ENCODE measurements around the gene MIB1. TPM values are rescaled to one million over a fixed set of nuclear protein-coding genes. Genes with fewer than 3 reads are reported as not detected.
A peak's percentile ranks its signal among the peaks of the same experiment; 100 is the strongest.

MIB1 gene
- total RNA-seq, 1 donor from 2014 or later = 90.9 TPM

DNA sequence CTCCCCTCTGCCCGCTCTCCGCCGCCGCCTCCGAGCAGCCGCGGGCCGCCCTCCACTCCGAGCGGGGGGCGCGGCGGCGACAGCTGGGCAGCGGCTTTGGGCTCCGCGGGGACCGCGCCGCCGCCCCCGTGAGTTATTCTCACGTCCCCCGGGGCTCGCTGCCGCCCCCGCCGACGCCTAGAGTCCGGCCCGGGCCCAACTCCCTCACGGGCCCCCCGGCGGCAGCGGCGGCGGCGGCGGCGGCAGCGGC is 645 bp downstream of the MIB1 start:
- H3K4me3 Mint-ChIP-seq = peak overlapping the region; percentile 96
- H3K27me3 Mint-ChIP-seq (ENCODE audit: low read depth) = no peaks in the 10 kb centered on the region
- no peak for TF ChIP-seq CTCF (conservative IDR thresholded peaks at IDR 0.05)
- H3K27ac Mint-ChIP-seq (ENCODE audit: unreplicated experiment) = no peak overlapping the region
- H3K4me1 Mint-ChIP-seq = peaks cover 43% of the 10 kb centered on the region
- DNase-seq (ENCODE audit: low read depth, low spot score) = no peak
- peaks cover 8% of the 10 kb centered on the region for H3K36me3 Mint-ChIP-seq (ENCODE audit: low read depth)
- H3K9me3 Mint-ChIP-seq = peaks cover 10% of the 10 kb centered on the region

GRCh38 chr18:21741562-21742314 is 1.1 kb downstream of the MIB1 start:
- peak overlapping the region; percentile 96 for H3K4me3 Mint-ChIP-seq
- peak overlapping the region; percentile 93 for H3K27ac Mint-ChIP-seq (ENCODE audit: unreplicated experiment)
- no peak for TF ChIP-seq CTCF (conservative IDR thresholded peaks at IDR 0.05)
- no peaks in the 10 kb centered on the region for H3K27me3 Mint-ChIP-seq (ENCODE audit: low read depth)
- H3K36me3 Mint-ChIP-seq (ENCODE audit: low read depth) = peaks cover 3% of the 10 kb centered on the region
- peaks cover 6% of the 10 kb centered on the region for H3K9me3 Mint-ChIP-seq
- H3K4me1 Mint-ChIP-seq = peaks cover 46% of the 10 kb centered on the region
- DNase-seq (ENCODE audit: low read depth, low spot score) = peak; percentile 38

DNA sequence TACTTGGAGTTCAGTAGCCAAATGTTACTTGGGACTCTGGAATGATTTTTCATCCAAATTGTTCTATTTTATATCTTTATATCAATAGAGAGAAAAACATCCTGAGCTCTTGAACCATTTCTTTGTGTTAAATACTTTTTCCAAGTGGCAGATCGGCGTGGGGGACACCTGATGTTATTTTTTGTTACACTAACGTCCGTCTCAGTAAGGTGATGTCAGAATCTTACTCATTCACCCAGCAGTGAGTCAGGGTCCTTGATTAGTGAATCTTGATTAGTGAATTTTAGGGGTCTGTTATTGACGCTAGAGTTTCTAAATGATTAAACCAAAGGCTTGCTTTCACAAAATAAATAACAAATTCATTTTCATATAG is 1.7 kb downstream of the MIB1 start:
- no peaks in the 10 kb centered on the region for H3K27me3 Mint-ChIP-seq (ENCODE audit: low read depth)
- peaks cover 52% of the 10 kb centered on the region for H3K4me1 Mint-ChIP-seq
- no peak overlapping the region for H3K27ac Mint-ChIP-seq (ENCODE audit: unreplicated experiment)
- H3K4me3 Mint-ChIP-seq = peak overlapping the region; percentile 96
- no peaks in the 10 kb centered on the region for H3K36me3 Mint-ChIP-seq (ENCODE audit: low read depth)
- TF ChIP-seq CTCF (conservative IDR thresholded peaks at IDR 0.05) = no peak
- peaks cover 2% of the 10 kb centered on the region for H3K9me3 Mint-ChIP-seq
- DNase-seq (ENCODE audit: low read depth, low spot score) = no peak

- no peak for TF ChIP-seq CTCF (conservative IDR thresholded peaks at IDR 0.05)
- DNase-seq (ENCODE audit: low read depth, low spot score) = no peak
- H3K27ac Mint-ChIP-seq (ENCODE audit: unreplicated experiment) = no peak overlapping the region
- H3K27me3 Mint-ChIP-seq (ENCODE audit: low read depth) = no peaks in the 10 kb centered on the region
- H3K4me3 Mint-ChIP-seq = peak overlapping the region; percentile 96
- H3K9me3 Mint-ChIP-seq = no peaks in the 10 kb centered on the region
- H3K4me1 Mint-ChIP-seq = peaks cover 58% of the 10 kb centered on the region
- no peaks in the 10 kb centered on the region for H3K36me3 Mint-ChIP-seq (ENCODE audit: low read depth)
These were observed 2.7 kb downstream of the MIB1 start for GRCh38 chr18:21743166-21743832.

GRCh38 chr18:21745231-21745630 is 4.6 kb downstream of the MIB1 start:
- H3K27ac Mint-ChIP-seq (ENCODE audit: unreplicated experiment) = no peak overlapping the region

More at GRCh38 chr18:21745231-21745630, 4.6 kb downstream of the MIB1 start:
- Mint-ChIP-seq H3K27me3 (ENCODE audit: low read depth) (no peaks in the 10 kb centered on the region), H3K4me1 (peaks cover 53% of the 10 kb centered on the region), H3K36me3 (ENCODE audit: low read depth) (no peaks in the 10 kb centered on the region), H3K4me3 (peak overlapping the region; percentile 77), H3K9me3 (no peaks in the 10 kb centered on the region)
- no peak for TF ChIP-seq CTCF (conservative IDR thresholded peaks at IDR 0.05)
- no peak for DNase-seq (ENCODE audit: low read depth, low spot score)

Measured in neural crest cell (in vitro differentiated cells).